ENCODE results near the gene AR.

Gene AR

GRCh38 chrX:67568769-67569168, 24.9 kb downstream of the AR start:
- H3K9me3 ChIP-seq (ENCODE audit: insufficient read depth, low read length), result no peaks in the 10 kb centered on the region
- no peak overlapping the region for H3K9ac ChIP-seq (ENCODE audit: insufficient read length, low read depth)
- no peak for DNase-seq (ENCODE audit: low read depth, low spot score)
- H3K27me3 ChIP-seq (ENCODE audit: insufficient read depth, insufficient read length), result no peaks in the 10 kb centered on the region
- no peak overlapping the region for H3K4me3 ChIP-seq (ENCODE audit: insufficient read length, low read depth)
- no peaks in the 10 kb centered on the region for H3K4me1 ChIP-seq (ENCODE audit: insufficient read depth, insufficient read length)
- peaks cover 6% of the 10 kb centered on the region for H3K36me3 ChIP-seq (ENCODE audit: insufficient read depth, insufficient read length, low read length)
- TF ChIP-seq YY1 (IDR thresholded peaks at IDR 0.05; ENCODE audit: insufficient read depth, insufficient read length) (no peak), SUZ12 (IDR thresholded peaks at IDR 0.05; ENCODE audit: extremely low read depth, insufficient read depth, insufficient read length) (no peak), ZNF274 (IDR thresholded peaks at IDR 0.05; ENCODE audit: low read depth, low read length) (no peak)

- H3K9me3 ChIP-seq (ENCODE audit: insufficient read depth, low read length), result no peaks in the 10 kb centered on the region
- no peak for TF ChIP-seq ZNF274 (IDR thresholded peaks at IDR 0.05; ENCODE audit: low read depth, low read length)
- no peak for TF ChIP-seq YY1 (IDR thresholded peaks at IDR 0.05; ENCODE audit: insufficient read depth, insufficient read length)
- no peak for TF ChIP-seq SUZ12 (IDR thresholded peaks at IDR 0.05; ENCODE audit: extremely low read depth, insufficient read depth, insufficient read length)
These were observed 27.0 kb downstream of the AR start for GRCh38 chrX:67570839-67571238.

GRCh38 chrX:67574696-67575095, 30.9 kb downstream of the AR start:
- no peak for TF ChIP-seq YY1 (IDR thresholded peaks at IDR 0.05; ENCODE audit: insufficient read depth, insufficient read length)
- no peak for TF ChIP-seq ZNF274 (IDR thresholded peaks at IDR 0.05; ENCODE audit: low read depth, low read length)
- no peak for TF ChIP-seq SUZ12 (IDR thresholded peaks at IDR 0.05; ENCODE audit: extremely low read depth, insufficient read depth, insufficient read length)
- no peaks in the 10 kb centered on the region for H3K9me3 ChIP-seq (ENCODE audit: insufficient read depth, low read length)
- DNase-seq (ENCODE audit: low read depth, low spot score), result no peak
- H3K4me1 ChIP-seq (ENCODE audit: insufficient read depth, insufficient read length), result no peaks in the 10 kb centered on the region
- H3K36me3 ChIP-seq (ENCODE audit: insufficient read depth, insufficient read length, low read length), result peaks cover 2% of the 10 kb centered on the region
- no peak overlapping the region for H3K4me3 ChIP-seq (ENCODE audit: insufficient read length, low read depth)
- no peaks in the 10 kb centered on the region for H3K27me3 ChIP-seq (ENCODE audit: insufficient read depth, insufficient read length)
- H3K9ac ChIP-seq (ENCODE audit: insufficient read length, low read depth), result no peak overlapping the region

More at GRCh38 chrX:67570839-67571238, 27.0 kb downstream of the AR start:
- H3K9ac ChIP-seq (ENCODE audit: insufficient read length, low read depth), result no peak overlapping the region
- no peaks in the 10 kb centered on the region for H3K27me3 ChIP-seq (ENCODE audit: insufficient read depth, insufficient read length)
- no peaks in the 10 kb centered on the region for H3K4me1 ChIP-seq (ENCODE audit: insufficient read depth, insufficient read length)
- H3K36me3 ChIP-seq (ENCODE audit: insufficient read depth, insufficient read length, low read length), result peaks cover 6% of the 10 kb centered on the region
- no peak overlapping the region for H3K4me3 ChIP-seq (ENCODE audit: insufficient read length, low read depth)
- no peak for DNase-seq (ENCODE audit: low read depth, low spot score)

GRCh38 chrX:67582436-67582835, 38.6 kb downstream of the AR start:
- H3K4me1 ChIP-seq (ENCODE audit: insufficient read depth, insufficient read length), result no peaks in the 10 kb centered on the region
- TF ChIP-seq YY1 (IDR thresholded peaks at IDR 0.05; ENCODE audit: insufficient read depth, insufficient read length), result no peak
- no peak for TF ChIP-seq SUZ12 (IDR thresholded peaks at IDR 0.05; ENCODE audit: extremely low read depth, insufficient read depth, insufficient read length)
- TF ChIP-seq ZNF274 (IDR thresholded peaks at IDR 0.05; ENCODE audit: low read depth, low read length), result no peak
- peaks cover 12% of the 10 kb centered on the region for H3K36me3 ChIP-seq (ENCODE audit: insufficient read depth, insufficient read length, low read length)
- no peaks in the 10 kb centered on the region for H3K27me3 ChIP-seq (ENCODE audit: insufficient read depth, insufficient read length)
- no peak for DNase-seq (ENCODE audit: low read depth, low spot score)
- H3K9ac ChIP-seq (ENCODE audit: insufficient read length, low read depth), result no peak overlapping the region
- no peaks in the 10 kb centered on the region for H3K9me3 ChIP-seq (ENCODE audit: insufficient read depth, low read length)
- no peak overlapping the region for H3K4me3 ChIP-seq (ENCODE audit: insufficient read length, low read depth)

- H3K9me3 ChIP-seq (ENCODE audit: insufficient read depth, low read length), result no peaks in the 10 kb centered on the region
- peaks cover 17% of the 10 kb centered on the region for H3K36me3 ChIP-seq (ENCODE audit: insufficient read depth, insufficient read length, low read length)
- no peak overlapping the region for H3K9ac ChIP-seq (ENCODE audit: insufficient read length, low read depth)
- TF ChIP-seq YY1 (IDR thresholded peaks at IDR 0.05; ENCODE audit: insufficient read depth, insufficient read length) (no peak), ZNF274 (IDR thresholded peaks at IDR 0.05; ENCODE audit: low read depth, low read length) (no peak), SUZ12 (IDR thresholded peaks at IDR 0.05; ENCODE audit: extremely low read depth, insufficient read depth, insufficient read length) (no peak)
- H3K4me1 ChIP-seq (ENCODE audit: insufficient read depth, insufficient read length), result no peaks in the 10 kb centered on the region
- DNase-seq (ENCODE audit: low read depth, low spot score), result no peak
- no peak overlapping the region for H3K4me3 ChIP-seq (ENCODE audit: insufficient read length, low read depth)
- no peaks in the 10 kb centered on the region for H3K27me3 ChIP-seq (ENCODE audit: insufficient read depth, insufficient read length)
These were observed 39.4 kb downstream of the AR start for GRCh38 chrX:67583171-67583570.

GRCh38 chrX:67585401-67585800, 41.6 kb downstream of the AR start:
- Histone ChIP-seq H3K27me3 (ENCODE audit: insufficient read depth, insufficient read length) (no peaks in the 10 kb centered on the region), H3K9ac (ENCODE audit: insufficient read length, low read depth) (no peak overlapping the region), H3K36me3 (ENCODE audit: insufficient read depth, insufficient read length, low read length) (peaks cover 19% of the 10 kb centered on the region), H3K4me3 (ENCODE audit: insufficient read length, low read depth) (no peak overlapping the region), H3K4me1 (ENCODE audit: insufficient read depth, insufficient read length) (no peaks in the 10 kb centered on the region), H3K9me3 (ENCODE audit: insufficient read depth, low read length) (no peaks in the 10 kb centered on the region)
- no peak for DNase-seq (ENCODE audit: low read depth, low spot score)
- TF ChIP-seq SUZ12 (IDR thresholded peaks at IDR 0.05; ENCODE audit: extremely low read depth, insufficient read depth, insufficient read length) (no peak), YY1 (IDR thresholded peaks at IDR 0.05; ENCODE audit: insufficient read depth, insufficient read length) (no peak), ZNF274 (IDR thresholded peaks at IDR 0.05; ENCODE audit: low read depth, low read length) (no peak)

GRCh38 chrX:67587946-67588624, 44.3 kb downstream of the AR start:
- Histone ChIP-seq H3K27me3 (ENCODE audit: insufficient read depth, insufficient read length) (no peaks in the 10 kb centered on the region), H3K36me3 (ENCODE audit: insufficient read depth, insufficient read length, low read length) (peaks cover 19% of the 10 kb centered on the region), H3K9me3 (ENCODE audit: insufficient read depth, low read length) (no peaks in the 10 kb centered on the region), H3K9ac (ENCODE audit: insufficient read length, low read depth) (no peak overlapping the region), H3K4me1 (ENCODE audit: insufficient read depth, insufficient read length) (no peaks in the 10 kb centered on the region), H3K4me3 (ENCODE audit: insufficient read length, low read depth) (no peak overlapping the region)
- TF ChIP-seq SUZ12 (IDR thresholded peaks at IDR 0.05; ENCODE audit: extremely low read depth, insufficient read depth, insufficient read length), result no peak
- no peak for TF ChIP-seq YY1 (IDR thresholded peaks at IDR 0.05; ENCODE audit: insufficient read depth, insufficient read length)
- no peak for TF ChIP-seq ZNF274 (IDR thresholded peaks at IDR 0.05; ENCODE audit: low read depth, low read length)
- no peak for DNase-seq (ENCODE audit: low read depth, low spot score)
